Stimulated activated CD8-positive, alpha-beta memory T cell treated with anti-CD3 and anti-CD28 coated beads, Interleukin-12 subunit alpha, Interleukin-12 subunit beta, amount 100 ng/mL, for 4 hours (primary cell): Measurements from ENCODE around the gene ZNF581.

Experiments used
- DNase-seq: peaks from one replicate; pipeline ENCODE4 v3.0.0-alpha.2; 2020; ENCODE audit warnings: low read depth

Gene ZNF581

DNA sequence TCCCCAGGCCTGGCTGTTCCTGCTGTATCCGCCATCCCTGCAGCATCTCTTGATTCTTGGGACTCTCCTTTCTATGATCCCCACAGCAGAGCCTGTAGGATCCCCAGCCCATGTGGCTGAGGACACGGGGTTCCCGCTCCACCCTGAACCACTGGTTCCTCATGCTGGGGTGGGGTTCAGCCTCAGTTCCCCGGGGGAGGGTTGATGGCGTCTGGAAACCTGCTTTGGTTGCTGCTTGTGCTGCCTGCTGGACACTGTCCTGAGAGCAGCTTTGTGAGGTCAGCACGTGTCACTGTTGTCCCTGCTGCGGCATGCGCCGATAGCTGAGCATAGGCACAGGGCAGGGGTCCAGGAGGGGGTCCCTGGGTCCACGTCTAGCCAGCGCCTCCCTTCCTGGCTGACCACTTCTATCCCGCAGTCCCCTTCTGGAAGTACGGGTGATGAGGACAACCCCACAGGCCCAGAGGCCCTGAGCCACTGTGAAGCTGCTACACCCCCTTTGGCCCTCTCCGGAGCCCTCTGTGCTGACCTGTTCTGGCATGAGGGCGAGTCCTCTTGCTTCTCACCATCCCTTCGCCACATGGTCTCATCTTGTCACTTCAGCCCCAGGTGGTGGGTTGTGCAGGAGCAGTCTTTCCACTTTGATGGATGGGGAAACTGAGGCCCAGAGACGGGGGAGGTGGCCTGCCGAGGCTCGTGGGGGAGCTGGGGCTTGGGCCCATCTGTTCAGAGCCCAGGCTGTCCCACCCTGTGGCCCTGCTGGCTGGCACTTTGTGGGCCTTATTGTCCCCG lies 37.1 kb downstream of the ZNF581 start:
- DNase-seq: no peak

DNA sequence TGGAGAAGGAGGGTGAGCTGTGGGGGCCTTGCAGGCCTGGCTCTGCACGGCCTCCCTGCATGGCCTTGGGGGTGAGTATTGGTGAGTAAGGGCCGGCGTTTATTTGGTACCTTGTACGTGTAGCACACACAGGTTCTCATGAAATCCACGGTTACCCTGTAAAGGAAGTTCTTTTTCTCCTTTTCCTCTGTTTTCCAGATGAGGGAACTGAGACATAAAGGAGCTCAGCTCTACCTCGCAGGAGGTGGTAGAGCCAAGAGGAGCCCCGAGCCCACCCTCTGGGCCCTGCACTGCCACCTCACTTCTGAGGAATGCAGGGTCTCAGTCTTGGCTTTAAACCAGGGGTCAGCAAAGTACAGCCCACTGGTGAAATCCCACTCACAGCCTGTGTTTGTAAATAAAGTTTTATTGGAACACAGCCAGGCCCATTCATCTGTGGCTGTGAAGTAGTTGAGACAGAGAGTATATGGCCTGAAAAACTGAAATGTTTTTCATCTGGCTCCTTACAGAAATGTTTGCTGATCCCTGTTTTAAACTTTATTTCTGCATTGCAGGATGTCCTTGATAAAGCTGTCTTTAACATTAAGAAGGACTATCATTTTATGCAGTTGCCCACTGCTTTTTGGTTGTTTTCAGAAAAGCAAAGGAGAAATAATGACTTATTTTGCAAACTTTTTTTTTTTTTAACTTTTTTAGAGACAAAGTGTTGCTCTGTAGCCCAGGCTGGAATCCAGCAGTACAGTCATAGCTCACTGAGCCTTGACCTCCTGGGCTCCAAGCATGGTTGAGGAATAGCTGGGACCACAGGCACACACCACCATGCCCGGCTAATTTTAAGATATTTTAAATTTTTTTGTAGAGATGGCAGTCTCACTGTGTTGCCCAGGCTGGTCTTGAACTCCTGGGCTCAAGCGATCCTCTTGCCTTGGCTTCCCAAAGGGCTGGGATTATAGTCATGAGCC lies 38.0 kb downstream of the ZNF581 start:
- DNase-seq: no peak

DNA sequence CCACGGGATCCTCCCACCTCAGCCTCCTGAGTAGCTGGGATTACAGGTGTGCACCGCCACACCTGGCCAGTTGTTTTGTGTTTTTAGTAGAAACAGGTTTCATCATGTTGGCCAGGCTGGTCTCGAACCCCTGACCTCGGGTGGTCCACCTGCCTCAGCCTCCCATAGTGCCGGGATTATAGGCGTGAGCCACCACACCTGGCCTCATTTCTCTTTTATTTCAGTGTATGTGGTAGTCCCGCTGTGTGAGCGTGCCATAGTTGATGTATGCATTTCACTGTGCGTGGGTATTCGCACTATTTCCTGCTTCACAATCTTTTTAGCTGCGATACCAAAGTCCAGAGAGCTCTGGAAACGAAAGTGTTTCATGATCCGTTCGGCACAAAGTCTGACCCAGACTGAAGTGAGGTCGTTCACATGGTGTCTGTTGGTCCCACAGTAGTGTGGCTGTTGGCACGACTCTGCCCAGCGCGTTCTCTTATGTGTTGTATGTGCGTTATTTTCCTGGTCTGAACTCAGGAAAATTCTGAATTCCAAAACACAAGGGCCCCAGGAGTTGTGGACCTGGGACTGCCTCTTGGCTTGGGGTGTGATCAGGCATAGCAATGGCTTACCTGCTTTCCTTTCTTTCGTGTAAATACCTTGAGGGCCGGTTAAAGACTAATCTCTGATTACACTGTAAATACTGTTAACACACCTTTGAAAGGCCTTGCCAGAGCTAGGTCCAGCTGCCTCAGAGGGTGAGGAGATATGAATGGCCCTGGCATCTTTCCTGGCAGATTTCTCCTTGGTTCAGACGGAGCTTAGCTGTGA lies 40.2 kb downstream of the ZNF581 start:
- no peak for DNase-seq

DNA sequence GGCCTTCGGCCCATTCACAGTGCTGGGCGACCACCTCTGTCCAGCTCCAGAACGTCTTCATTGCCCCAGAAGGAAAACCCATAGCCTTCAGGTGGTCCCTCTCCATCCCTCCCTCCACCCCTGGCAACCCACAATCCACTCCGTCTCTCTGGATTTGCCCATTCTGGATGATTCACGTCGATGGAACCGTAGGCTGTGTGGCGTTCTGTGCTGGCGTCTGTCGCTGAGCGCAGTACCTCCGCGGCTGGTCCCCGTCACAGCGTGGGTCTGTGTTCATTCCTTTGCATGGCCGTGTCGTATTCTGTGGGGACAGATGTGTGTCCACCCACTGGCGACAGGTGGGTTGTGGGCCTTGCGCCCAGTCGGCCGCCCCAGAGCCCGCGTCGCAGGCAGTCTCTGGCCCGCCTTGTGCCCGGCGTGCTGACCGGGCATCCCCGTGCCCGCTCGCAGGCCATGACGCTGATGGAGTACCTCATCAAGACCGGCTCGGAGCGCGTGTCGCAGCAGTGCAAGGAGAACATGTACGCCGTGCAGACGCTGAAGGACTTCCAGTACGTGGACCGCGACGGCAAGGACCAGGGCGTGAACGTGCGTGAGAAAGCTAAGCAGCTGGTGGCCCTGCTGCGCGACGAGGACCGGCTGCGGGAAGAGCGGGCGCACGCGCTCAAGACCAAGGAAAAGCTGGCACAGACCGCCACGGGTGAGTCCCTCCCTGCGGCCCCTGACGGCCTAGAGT lies 41.7 kb downstream of the ZNF581 start:
- no peak for DNase-seq

GRCh38 chr19:55685776-55686175 lies 42.3 kb downstream of the ZNF581 start:
- no peak for DNase-seq

- no peak for DNase-seq
Observed at GRCh38 chr19:55686311-55687050, 43.0 kb downstream of the ZNF581 start.

DNA sequence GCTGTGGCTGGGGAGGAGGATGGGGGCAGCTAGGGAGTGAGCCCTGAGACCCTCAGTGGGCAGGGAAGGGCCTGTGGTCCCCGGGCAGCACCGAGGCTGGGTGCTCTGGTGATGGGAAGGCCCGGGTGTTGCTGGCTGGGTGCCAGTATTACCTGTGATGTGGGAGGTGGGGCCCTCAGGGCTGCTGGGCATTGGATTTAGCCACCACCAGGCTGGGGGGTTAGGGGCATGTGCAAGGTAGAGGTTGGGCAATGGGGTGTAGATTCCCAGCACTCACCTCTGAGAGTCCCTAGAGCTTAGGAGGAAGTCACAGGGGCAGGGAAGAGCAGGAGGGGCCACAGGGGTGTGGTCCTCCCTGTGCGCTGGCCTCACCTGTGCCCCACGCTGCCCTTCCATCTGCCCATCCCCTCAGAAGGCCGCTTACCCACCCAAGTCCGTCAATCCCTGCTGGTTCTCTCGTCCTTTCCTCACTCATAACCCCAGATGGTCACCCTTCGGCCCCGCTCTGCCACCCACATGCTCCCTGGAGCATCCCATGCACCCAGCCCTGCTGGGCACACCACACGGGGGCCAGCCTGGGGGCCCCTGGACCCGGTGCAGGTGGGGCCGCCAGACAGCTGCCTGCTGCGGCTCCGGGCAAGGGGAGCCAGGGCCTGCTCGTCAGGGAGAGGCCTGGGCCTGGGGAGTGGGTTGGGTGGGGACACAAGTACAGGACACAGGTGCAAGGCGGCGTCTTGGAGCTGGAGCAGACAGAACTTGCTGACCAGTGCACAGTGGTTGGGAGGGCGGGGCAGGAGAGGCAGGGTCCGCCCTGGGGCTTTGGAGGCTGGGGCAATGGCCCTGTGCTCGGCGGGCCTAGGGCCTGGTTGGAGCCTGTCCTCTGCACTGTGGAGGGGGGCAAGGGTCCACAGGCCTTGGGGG lies 44.1 kb downstream of the ZNF581 start:
- no peak for DNase-seq

DNA sequence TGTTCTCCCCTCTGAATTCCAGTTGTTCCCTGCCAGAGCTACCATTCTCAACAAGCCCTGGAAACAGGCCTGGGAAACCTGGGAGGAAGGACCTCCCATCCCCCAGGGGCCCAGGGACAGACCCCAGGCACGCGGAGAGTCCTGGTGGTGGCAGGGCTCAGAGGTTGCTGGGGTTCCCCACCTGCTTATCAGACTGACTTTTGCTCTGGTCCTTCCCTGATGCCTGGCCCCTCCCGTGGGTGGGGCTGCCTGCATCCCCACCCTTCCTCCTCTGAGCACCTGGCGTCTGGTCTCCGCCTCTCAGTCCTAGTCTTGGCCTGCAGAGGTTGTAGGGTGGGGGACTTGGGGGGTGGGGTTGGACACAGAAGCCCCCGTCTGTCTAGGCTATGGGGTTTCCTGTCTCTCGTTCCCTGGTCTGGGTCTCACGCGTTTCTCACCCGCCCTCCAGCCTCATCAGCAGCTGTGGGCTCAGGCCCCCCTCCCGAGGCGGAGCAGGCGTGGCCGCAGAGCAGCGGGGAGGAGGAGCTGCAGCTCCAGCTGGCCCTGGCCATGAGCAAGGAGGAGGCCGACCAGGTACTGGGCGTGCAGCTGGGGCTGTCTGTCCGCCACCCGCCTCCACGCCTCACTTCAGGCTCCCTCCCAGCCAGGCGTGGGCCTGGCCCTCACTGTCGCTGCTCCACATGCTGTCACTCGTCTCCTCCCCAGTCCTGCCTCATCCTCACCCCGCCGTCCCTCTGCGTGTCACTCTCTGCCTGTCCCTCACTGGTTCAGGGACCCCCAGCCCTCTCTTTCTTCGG lies 45.2 kb downstream of the ZNF581 start:
- no peak for DNase-seq

DNA sequence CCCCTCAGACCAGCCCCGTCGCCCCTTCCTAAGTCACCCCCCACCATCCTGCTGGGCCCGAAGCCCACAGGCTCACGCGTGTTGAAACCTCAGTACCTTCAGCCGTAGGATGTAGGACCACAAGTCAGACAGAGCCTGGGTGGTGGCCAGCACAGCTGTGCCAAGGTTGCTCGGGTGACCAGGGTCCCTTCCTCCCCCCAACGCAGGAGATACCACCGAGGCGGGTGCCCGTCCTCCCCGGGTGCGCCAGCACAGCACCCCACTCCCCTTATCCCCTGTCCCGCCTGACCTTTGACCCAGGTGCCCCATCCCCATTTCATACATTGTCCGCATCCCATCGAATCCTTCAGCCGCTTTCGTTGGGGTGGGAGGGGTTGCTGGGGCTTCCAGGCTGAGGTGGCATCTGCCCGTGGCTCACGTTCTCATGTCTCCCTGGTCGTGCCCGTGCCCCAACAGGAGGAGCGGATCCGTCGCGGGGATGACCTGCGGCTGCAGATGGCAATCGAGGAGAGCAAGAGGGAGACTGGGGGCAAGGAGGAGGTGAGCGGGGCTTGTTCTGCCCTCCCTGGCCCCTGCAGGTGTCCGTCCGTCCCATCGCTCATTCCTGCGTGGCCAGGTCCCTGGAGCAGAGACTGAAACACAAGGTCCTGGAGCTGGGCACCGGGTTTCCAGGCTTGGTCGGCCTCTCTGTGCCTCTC lies 46.1 kb downstream of the ZNF581 start:
- DNase-seq: no peak

GRCh38 chr19:55690109-55690768 lies 46.8 kb downstream of the ZNF581 start:
- no peak for DNase-seq

GRCh38 chr19:55690769-55691545 lies 47.5 kb downstream of the ZNF581 start:
- no peak for DNase-seq

GRCh38 chr19:55691561-55692481 lies 48.4 kb downstream of the ZNF581 start:
- no peak for DNase-seq

GRCh38 chr19:55692681-55693081 lies 49.2 kb downstream of the ZNF581 start:
- no peak for DNase-seq

- DNase-seq: no peak
Observed at GRCh38 chr19:55693336-55693974, 50.0 kb downstream of the ZNF581 start.

DNA sequence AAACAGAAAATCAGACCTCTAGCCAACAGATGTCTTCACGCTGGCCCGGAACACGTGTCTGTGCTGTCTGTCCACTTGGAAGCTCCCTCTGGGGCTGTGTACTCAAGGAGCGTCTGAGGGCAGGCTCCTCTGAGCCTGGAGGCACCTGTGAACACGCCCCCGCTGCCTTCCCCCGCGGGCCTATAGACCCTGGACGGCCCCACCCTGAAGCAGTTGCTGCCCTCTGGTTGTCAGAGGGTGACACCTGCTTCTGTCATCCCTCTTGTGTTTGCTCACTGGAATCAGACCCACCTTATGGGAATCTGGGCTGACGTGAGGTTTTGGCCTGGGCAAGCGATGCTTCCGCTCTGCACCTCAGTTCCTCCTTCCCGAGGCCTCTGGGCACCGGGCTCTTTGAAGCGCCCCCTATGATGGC lies 50.8 kb downstream of the ZNF581 start:
- DNase-seq: no peak
